GM21360 (cell line): Measurements from ENCODE around the gene NDFIP2.
"Not testable (repeated sequence)": the region's sequence is repeated elsewhere in the genome, so short reads cannot be mapped to it uniquely, and the experiment has no call there.

ENCODE experiments used
- ATAC-seq: cut with Tn5 transposase; IDR thresholded peaks from one replicate; pipeline ENCODE4 v1.9.1; 2021; ENCODE audit warnings: mild to moderate bottlenecking, moderate library complexity; ENCODE audit not compliant: unreplicated experiment

NDFIP2 gene

DNA sequence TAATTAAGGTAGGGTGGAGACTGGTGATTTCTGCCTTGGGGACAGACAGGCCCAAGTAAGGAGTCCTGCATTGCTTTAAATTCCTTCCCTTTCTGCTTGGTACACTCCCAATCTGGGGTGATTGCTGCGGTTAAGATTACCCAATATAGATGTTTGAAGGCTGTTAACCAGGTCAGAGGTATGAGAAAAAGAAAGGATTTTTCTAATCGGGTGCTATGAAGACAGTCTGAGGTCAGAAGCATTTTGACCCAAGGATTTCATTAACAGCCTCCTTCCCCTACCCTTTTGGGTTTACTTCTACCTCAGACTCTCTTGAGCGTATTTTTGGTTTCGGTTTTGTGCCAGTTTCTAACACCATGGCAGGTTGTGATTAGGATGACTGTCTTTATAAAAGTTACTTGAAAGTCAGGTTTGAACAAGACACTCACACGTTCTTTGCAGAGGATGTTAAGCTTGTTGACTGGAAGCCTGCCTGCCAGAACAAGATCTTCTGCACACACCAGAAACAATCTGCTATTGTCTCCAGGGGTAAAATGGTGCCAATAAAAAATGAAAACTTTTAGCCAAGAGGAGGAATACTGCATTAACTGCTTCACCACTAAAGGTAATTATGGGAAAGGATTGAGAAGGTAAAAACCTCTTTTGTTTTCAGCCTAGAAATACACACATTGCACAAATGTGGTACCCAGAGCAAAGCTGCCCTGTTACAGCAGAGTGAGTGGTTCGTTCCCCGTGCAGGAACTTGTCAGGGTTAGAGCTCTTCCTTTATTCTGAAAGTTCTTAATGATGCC is 108.8 kb downstream of the NDFIP2 start:
- ATAC-seq, result no peak

DNA sequence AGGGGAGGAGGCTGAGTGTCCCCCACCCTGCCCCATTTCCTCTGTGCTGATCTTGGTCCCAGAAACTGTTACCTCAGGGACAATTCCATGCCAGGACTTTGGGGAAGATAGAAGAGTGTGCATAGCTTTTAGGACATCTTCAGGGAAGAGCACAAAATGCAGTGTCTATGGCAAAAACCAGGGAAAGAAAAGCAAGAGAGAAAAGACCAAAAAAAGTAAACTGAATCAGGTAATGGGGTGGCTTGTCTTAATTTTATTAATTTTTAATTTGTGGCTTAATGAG is 109.4 kb downstream of the NDFIP2 start:
- ATAC-seq, result no peak

DNA sequence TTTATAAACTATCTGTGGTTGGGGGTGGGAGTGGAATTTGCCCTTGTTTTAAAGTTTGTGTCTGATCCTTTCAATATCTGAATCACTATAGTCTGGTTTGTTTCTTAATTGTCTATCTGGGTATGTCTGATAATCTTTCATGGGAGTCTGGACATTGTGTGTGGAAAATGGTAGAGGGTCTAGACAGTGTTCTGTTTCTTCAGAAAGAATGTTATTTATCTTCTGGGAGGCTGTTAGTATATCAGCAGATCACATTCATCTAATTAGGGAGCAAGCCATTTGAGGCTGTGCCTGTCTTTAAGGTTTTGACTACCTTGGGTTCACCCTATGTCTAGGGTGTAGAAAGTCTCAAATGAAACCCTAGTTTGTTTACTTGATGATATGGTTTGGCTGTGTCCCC is 110.5 kb downstream of the NDFIP2 start:
- no peak for ATAC-seq

DNA sequence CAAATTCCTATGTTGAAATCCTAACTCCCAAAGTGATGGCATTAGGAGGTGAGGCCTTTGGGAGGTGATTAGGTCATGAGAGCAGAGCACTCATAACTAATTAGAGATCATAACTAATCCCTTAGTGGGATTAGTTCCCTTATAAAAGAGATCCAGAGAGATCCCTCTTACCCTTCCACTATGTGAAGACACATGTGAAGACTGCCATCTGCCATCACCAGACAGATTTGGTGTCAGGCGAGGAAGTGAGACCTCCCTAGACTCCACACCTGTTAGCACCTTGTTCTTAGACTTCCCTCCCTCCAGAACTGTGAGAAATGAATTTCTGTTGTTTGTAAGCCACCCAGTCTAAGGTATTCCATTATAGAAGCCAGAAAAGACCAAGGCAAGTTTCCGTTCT is 112.2 kb downstream of the NDFIP2 start:
- no peak for ATAC-seq

DNA sequence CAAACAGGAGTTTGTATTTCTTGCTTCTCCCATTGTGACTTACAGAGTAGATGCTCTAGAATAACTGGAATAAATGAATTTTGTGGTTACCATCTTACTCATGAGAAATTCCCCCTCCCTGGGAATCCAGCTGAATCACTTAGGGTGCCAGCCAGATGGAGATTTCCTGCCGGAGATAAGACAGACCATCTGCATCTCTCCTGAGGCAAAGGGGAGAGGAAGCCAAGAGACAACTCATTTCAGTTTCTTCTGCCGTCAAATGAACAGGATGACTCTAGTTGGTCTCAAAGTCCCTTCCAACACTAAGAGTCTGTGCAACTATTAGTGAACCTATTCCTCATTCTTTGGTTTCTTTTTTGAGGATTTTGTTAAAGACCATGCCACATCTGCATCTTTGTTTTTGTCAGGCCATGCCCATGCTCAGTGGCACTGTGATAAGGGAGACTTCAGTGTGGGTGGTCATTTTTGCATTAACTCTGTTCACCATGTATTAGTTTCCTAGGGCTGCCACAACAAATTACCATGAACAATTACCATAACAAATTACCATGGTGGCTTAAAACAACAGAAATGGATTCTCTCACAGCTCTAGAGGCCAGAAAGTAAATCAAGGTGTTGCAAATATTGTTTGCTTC is 112.8 kb downstream of the NDFIP2 start:
- ATAC-seq, result no peak

DNA sequence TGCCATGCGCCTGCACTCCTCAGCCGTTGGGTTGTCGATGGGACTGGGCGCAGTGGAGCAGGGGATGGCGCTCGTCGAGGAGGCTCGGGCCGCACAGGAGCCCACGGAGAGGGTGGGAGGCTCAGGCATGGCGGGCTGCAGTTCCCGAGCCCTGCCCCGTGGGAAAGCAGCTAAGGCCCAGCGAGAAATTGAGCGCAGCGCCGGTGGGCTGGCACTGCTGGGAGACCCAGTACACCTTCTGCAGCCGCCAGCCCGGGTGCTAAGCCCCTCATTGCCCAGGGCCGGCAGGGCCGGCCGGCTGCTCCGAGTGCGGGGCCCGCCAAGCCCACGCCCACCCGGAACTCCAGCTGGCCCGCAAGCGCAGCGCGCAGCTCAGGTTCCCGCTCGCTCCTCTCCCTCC is 119.2 kb downstream of the NDFIP2 start:
- not testable (repeated sequence) for ATAC-seq

DNA sequence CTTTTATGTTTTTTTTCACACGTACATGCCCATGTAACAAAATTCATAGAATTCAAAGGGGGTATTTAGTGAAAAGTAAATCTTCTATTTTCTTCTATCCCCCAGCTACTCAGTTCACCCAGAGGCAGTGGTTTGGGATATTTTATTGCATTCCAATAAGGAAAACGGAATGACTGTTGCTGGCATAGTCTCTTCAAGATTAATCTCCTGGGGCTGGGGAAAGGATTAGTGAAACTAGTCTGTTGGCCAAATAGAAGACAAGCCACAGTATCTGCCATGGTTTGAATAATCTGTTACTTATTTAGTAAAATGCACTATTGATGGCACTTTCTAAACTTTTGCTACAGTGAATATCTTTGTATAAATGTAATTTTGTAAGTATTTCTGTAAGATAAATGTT is 122.0 kb downstream of the NDFIP2 start:
- no peak for ATAC-seq

DNA sequence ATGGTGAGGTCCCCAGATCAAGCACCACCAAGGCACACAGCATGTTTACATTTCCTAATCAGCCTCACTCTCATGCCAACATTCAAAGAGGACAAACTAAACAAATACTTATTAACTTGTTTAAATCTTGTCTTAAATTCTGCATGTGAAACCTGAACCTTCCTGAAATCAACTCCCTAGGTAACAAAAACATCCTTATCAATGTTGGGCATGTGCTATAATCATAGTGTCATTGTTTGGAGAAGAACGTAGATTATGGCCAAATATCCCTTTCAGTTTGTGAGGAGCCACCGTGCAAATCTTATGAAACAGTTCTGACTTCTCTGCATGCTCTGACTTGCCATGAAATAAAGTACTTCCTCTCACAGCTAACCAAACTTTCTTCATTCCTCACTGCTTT is 123.8 kb downstream of the NDFIP2 start:
- no peak for ATAC-seq
